Transverse colon (tissue), 4 donors: ENCODE data around the gene FFAR2. TPM values are rescaled to one million over a fixed set of nuclear protein-coding genes. Genes with fewer than 3 reads are reported as not detected.
"Not testable (repeated sequence)": the region's sequence is repeated elsewhere in the genome, so short reads cannot be mapped to it uniquely, and the experiment has no call there.

Source experiments
- DNase-seq: peaks from one replicate; pipeline ENCODE4 v3.0.0-alpha.2; 2019
- H3K27ac ChIP-seq, 4 donors: fragments of 200-600 bp; sonication (generic); 2 replicates each; pipeline ENCODE4 v1.5.1; 2016 to 2018; ENCODE audit warnings: inconsistent platforms in 4 of 4
- H3K27me3 ChIP-seq: fragments of 200-600 bp; sonication (generic); 2 replicates; pipeline ENCODE4 v1.5.1; 2017; ENCODE audit warnings: inconsistent platforms
- H3K36me3 ChIP-seq, 4 donors: fragments of 200-600 bp; sonication (generic); 2 replicates each; pipeline ENCODE4 v1.5.1; 2017 to 2019; ENCODE audit warnings: inconsistent platforms in 4 of 4
- H3K4me1 ChIP-seq, 4 donors: fragments of 200-600 bp; sonication (generic); 2 replicates each; pipeline ENCODE4 v1.5.1; 2017 to 2020; ENCODE audit warnings: inconsistent platforms in 4 of 4
- H3K4me3 ChIP-seq, 4 donors: fragments of 200-600 bp; sonication (generic); 1 replicate in 1 of 4; 2 replicates in 3 of 4; pipeline versions ENCODE4 v1.5.1 to v1.6.1; 2017 to 2019; ENCODE audit warnings: inconsistent platforms in 4 of 4
- H3K9me3 ChIP-seq, 2 donors: fragments of 200-600 bp; sonication (generic); 2 replicates each; pipeline ENCODE4 v1.5.1; 2017 to 2019; ENCODE audit warnings: inconsistent platforms in 2 of 2
- CTCF ChIP-seq, 5 experiments: fragments of 200-600 bp in 3 of 5; fragments of 450-650 bp in 2 of 5; sonication (generic) in 3 of 5; IDR thresholded peaks; 1 replicate in 2 of 5; 2 replicates in 3 of 5; pipeline ENCODE4 v1.5.1; 2016 to 2017; ENCODE audit warnings: antibody characterized with exemption in 5 of 5, inconsistent platforms in 3 of 5, mild to moderate bottlenecking in 2 of 5, moderate library complexity in 1 of 5
- EP300 ChIP-seq: sonication (generic); formaldehyde crosslinking; IDR thresholded peaks from one replicate; pipeline ENCODE4 v1.6.1; 2017; ENCODE audit warnings: antibody characterized with exemption, low read depth
- POLR2A ChIP-seq: fragments of 450-650 bp; IDR thresholded peaks from one replicate; pipeline ENCODE4 v1.6.1; 2016; ENCODE audit warnings: antibody characterized with exemption, mild to moderate bottlenecking, moderate library complexity
- POLR2AphosphoS5 ChIP-seq, 3 donors: sonication (generic); formaldehyde crosslinking; IDR thresholded peaks; one replicate each; pipeline ENCODE4 v1.6.1; 2016; ENCODE audit warnings: antibody characterized with exemption in 3 of 3
- WGBS, 2 donors: methylation state at CpG; one replicate each; pipeline ENCODE4 v1.1.5; 2018; ENCODE audit warnings: low coverage in 1 of 2; 5-methylcytosine and 5-hydroxymethylcytosine counted together
- in situ Hi-C, 4 donors: fragments of 200-750 bp; cut with MboI; loops; one replicate each; pipeline versions ENCODE4 v1.15.0 to v1.15.1; 2017; ENCODE audit warnings: low sequenced_read_pairs in 3 of 4, low pct_ligation_motif_present in 1 of 4, low pct_unique_long_range_greater_than_20kb in 1 of 4
- intact Hi-C: fragments of 100-400 bp; cut with DNase I; formaldehyde crosslinking; loops from one replicate; pipeline ENCODE4 v1.15.1; 2023; ENCODE audit warnings: low total_unique reads
- total RNA-seq, 4 donors: library from RNA; depleted of rRNA; stranded (reverse); fragments of >200 nt; gene quantifications; one replicate each; pipeline ENCODE4 v1.1.0, GENCODE V29; 2016

The FFAR2 gene
- total RNA-seq, 4 donors from 2014 or later = 0.32 to 2.2 TPM; not detected in 2

GRCh38 chr19:35461060-35461459 lies 13.0 kb downstream of the FFAR2 start:
- H3K27me3 ChIP-seq = no peaks in the 10 kb centered on the region
- DNase-seq = no peak
- intact Hi-C loops = no loop called here
- no peaks in the 10 kb centered on the region for H3K36me3 ChIP-seq
- H3K4me3 ChIP-seq = no peak overlapping the region
- peak overlapping the region in 1 of 4 donors; percentile 8 for H3K27ac ChIP-seq
- in situ Hi-C loops = loop anchor here in 2 of 4 donors (10.0 to 25.0 kb wide), 2 partner anchors 99 to 106 kb away; partner anchors contain the start of genes FFAR3 (in 2 of the 2) and GPR42 (in 1 of the 2)
- WGBS, 2 donors = 83 to 88% methylated on average over 4 to 9 of the region's 9 CpGs
- H3K4me1 ChIP-seq = peaks cover 0 to 40% (median 12%) of the 10 kb centered on the region in 4 donors
- H3K9me3 ChIP-seq = no peaks in the 10 kb centered on the region
- TF ChIP-seq POLR2AphosphoS5 (IDR thresholded peaks at IDR 0.05) (no peak), CTCF (IDR thresholded peaks at IDR 0.05) (no peak), EP300 (no peak), POLR2A (no peak)

- DNase-seq, H3K27me3 ChIP-seq, H3K4me3 ChIP-seq, intact Hi-C loops, H3K36me3 ChIP-seq, H3K9me3 ChIP-seq: not testable (repeated sequence)
- in situ Hi-C loops = loop anchor here in 2 of 4 donors (10.0 to 25.0 kb wide), 2 partner anchors 99 to 107 kb away; partner anchors contain the start of genes FFAR3 (in 2 of the 2) and GPR42 (in 1 of the 2)
- Histone ChIP-seq H3K27ac (peak overlapping the region in 2 of 4 donors; percentile 54 to 59), H3K4me1 (peaks cover 0 to 40% (median 12%) of the 10 kb centered on the region in 4 donors)
Observed at GRCh38 chr19:35461788-35462187, 13.7 kb downstream of the FFAR2 start.

- H3K36me3 ChIP-seq = no peaks in the 10 kb centered on the region
- TF ChIP-seq CTCF (IDR thresholded peaks at IDR 0.05) (no peak), POLR2A (no peak), EP300 (no peak), POLR2AphosphoS5 (IDR thresholded peaks at IDR 0.05) (no peak)
- H3K27me3 ChIP-seq = no peaks in the 10 kb centered on the region
- H3K9me3 ChIP-seq = no peaks in the 10 kb centered on the region
- intact Hi-C loops (no loop called here), in situ Hi-C loops (loop anchor here in 2 of 4 donors (10.0 to 25.0 kb wide), 2 partner anchors 100 to 108 kb away; partner anchors contain the start of genes FFAR3 (in 2 of the 2) and GPR42 (in 1 of the 2))
- DNase-seq = peak; percentile 18
- no peak overlapping the region for H3K4me3 ChIP-seq
- 40 to 42% methylated on average over 3 to 6 of the region's 6 CpGs for WGBS, 2 donors
- H3K4me1 ChIP-seq = peaks cover 0 to 40% (median 12%) of the 10 kb centered on the region in 4 donors
- peak overlapping the region in 2 of 4 donors; percentile 54 to 59 for H3K27ac ChIP-seq
Observed at GRCh38 chr19:35462476-35462953, 14.5 kb downstream of the FFAR2 start.

- DNase-seq, intact Hi-C loops, H3K4me3 ChIP-seq, H3K9me3 ChIP-seq, H3K36me3 ChIP-seq, H3K27me3 ChIP-seq: not testable (repeated sequence)
- 63 to 75% methylated on average over 4 to 7 of the region's 7 CpGs for WGBS, 2 donors
- Histone ChIP-seq H3K27ac (peak overlapping the region in 1 of 4 donors; percentile 43), H3K4me1 (peaks cover 0 to 40% (median 12%) of the 10 kb centered on the region in 4 donors)
- in situ Hi-C loops = loop anchor here in 2 of 4 donors (10.0 to 25.0 kb wide), 2 partner anchors 101 to 108 kb away; partner anchors contain the start of genes FFAR3 (in 2 of the 2) and GPR42 (in 1 of the 2)
Observed at GRCh38 chr19:35462956-35463355, 14.9 kb downstream of the FFAR2 start.

GRCh38 chr19:35466259-35466658 lies 18.2 kb downstream of the FFAR2 start:
- no peak overlapping the region for H3K27ac ChIP-seq
- in situ Hi-C loops (loop anchor here in 2 of 4 donors (10.0 to 25.0 kb wide), 2 partner anchors 104 to 111 kb away; partner anchors contain the start of genes FFAR3 (in 2 of the 2) and GPR42 (in 1 of the 2)), intact Hi-C loops (no loop called here)
- TF ChIP-seq EP300 = no peak
- TF ChIP-seq CTCF (IDR thresholded peaks at IDR 0.05) = no peak
- TF ChIP-seq POLR2AphosphoS5 (IDR thresholded peaks at IDR 0.05) = no peak
- TF ChIP-seq POLR2A = no peak
- no peaks in the 10 kb centered on the region for H3K9me3 ChIP-seq
- no peaks in the 10 kb centered on the region for H3K36me3 ChIP-seq
- WGBS, 2 donors = 100% methylated on average over 1 of the region's 1 CpG; no CpG with 5 or more reads in 1 of the 2 donors
- H3K27me3 ChIP-seq = no peaks in the 10 kb centered on the region
- no peak for DNase-seq
- H3K4me3 ChIP-seq = no peak overlapping the region
- H3K4me1 ChIP-seq = peaks cover 0 to 16% (median 2%) of the 10 kb centered on the region in 4 donors
